RWPE2 (cell line): Measurements from ENCODE around the gene SPDYE16.
A peak's percentile ranks its signal among the peaks of the same experiment; 100 is the strongest.
"Not testable (repeated sequence)": the region's sequence is repeated elsewhere in the genome, so short reads cannot be mapped to it uniquely, and the experiment has no call there.

ENCODE experiments used
- ATAC-seq: fragments of 200-7000 bp; cut with Tn5 transposase; 3 replicates; pipeline ENCODE4 v1.9.1; 2021; ENCODE audit warnings: low read depth
- DNase-seq: peaks from one replicate; pipeline ENCODE4 v3.0.0-alpha.2; 2020; ENCODE audit warnings: low spot score
- H3K27ac ChIP-seq: fragments of 450-650 bp; 2 replicates; pipeline ENCODE4 v1.5.1; 2017; ENCODE audit warnings: mild to moderate bottlenecking; ENCODE audit not compliant: poor library complexity, severe bottlenecking
- H3K27me3 ChIP-seq: fragments of 250-450 bp; sonication (Bioruptor Pico); 2 replicates; pipeline ENCODE4 v1.5.1; 2021; ENCODE audit warnings: mild to moderate bottlenecking, moderate library complexity; ENCODE audit not compliant: insufficient read depth, poor library complexity, severe bottlenecking
- H3K36me3 ChIP-seq: fragments of 250-450 bp; sonication (Bioruptor Pico); 2 replicates; pipeline ENCODE4 v1.5.1; 2020; ENCODE audit warnings: low read depth, mild to moderate bottlenecking, moderate library complexity
- H3K4me1 ChIP-seq: fragments of 250-450 bp; sonication (Bioruptor Pico); 2 replicates; pipeline ENCODE4 v1.5.1; 2021; ENCODE audit warnings: mild to moderate bottlenecking, moderate library complexity; ENCODE audit not compliant: insufficient read depth, poor library complexity, severe bottlenecking
- H3K4me3 ChIP-seq: fragments of 250-450 bp; sonication (Bioruptor Pico); 2 replicates; pipeline ENCODE4 v1.5.1; 2021; ENCODE audit warnings: mild to moderate bottlenecking, moderate library complexity; ENCODE audit not compliant: severe bottlenecking
- H3K9me3 ChIP-seq: fragments of 250-450 bp; sonication (Bioruptor Pico); 2 replicates; pipeline ENCODE4 v1.5.1; 2021; ENCODE audit warnings: mild to moderate bottlenecking, moderate library complexity; ENCODE audit not compliant: severe bottlenecking

The SPDYE16 gene, protein sequence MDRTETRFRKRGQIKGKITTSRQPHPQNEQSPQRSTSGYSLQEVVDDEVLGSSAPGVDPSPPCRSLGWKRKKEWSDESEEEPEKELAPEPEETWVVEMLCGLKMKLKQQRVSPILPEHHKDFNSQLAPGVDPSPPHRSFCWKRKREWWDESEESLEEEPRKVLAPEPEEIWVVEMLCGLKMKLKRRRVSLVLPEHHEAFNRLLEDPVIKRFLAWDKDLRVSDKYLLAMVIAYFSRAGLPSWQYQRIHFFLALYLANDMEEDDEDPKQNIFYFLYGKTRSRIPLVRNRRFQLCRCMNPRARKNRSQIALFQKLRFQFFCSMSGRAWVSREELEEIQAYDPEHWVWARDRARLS

DNA sequence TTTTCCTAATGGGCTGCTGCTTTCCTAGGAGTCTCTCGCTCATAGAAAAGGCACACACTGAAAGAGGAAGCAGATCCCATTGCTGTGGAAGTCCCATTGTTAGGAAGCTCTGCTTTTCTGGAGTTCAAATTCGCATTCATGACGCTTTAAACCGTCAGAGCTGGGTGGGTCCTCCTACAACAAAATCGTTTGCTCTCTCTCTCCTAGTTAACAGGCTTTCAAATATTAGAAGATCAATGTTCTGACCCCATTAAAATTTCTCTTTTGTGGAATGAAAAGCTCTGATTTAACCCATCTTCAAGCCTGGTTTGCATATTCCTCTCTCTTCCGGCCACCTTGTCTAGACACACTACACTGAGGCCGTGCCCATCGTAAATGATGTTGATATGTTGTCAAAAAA is at the start of gene SPDYE16:
SPDYE16 (minus strand) TSS at position 101 of the 400 bp plus-strand sequence. CDS start 1,838 bp downstream, outside the sequence.
- not testable (repeated sequence) for DNase-seq, H3K4me3 ChIP-seq, ATAC-seq, H3K4me1 ChIP-seq, H3K9me3 ChIP-seq, H3K27me3 ChIP-seq, H3K36me3 ChIP-seq, H3K27ac ChIP-seq

DNA sequence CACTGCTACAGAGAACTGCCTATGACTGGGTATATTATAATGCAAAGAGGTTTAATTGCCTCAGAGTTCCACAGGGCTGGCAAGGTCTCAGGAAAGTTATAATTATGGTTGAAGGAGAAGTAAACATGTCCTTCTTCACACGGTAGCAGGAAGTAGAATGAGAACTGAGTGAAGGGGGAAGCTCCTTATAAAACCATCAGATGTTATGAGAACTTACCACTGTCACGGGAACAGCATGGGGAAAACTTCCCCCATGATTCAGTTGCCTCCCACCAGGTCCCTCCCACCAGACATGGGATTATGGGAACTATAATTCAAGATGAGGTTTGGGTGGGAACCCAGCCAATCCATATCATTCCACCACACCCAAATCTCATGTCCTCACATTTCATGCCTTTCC is 49.6 kb upstream of the SPDYE16 start:
- DNase-seq, H3K4me1 ChIP-seq, H3K36me3 ChIP-seq, H3K4me3 ChIP-seq, H3K27ac ChIP-seq, ATAC-seq, H3K27me3 ChIP-seq, H3K9me3 ChIP-seq: not testable (repeated sequence)

- ATAC-seq, DNase-seq, H3K36me3 ChIP-seq, H3K27ac ChIP-seq, H3K9me3 ChIP-seq, H3K4me3 ChIP-seq, H3K27me3 ChIP-seq: not testable (repeated sequence)
- H3K4me1 ChIP-seq: peaks cover 16% of the 10 kb centered on the region
Observed at GRCh38 chr7:76591602-76592304, 48.7 kb upstream of the SPDYE16 start.

DNA sequence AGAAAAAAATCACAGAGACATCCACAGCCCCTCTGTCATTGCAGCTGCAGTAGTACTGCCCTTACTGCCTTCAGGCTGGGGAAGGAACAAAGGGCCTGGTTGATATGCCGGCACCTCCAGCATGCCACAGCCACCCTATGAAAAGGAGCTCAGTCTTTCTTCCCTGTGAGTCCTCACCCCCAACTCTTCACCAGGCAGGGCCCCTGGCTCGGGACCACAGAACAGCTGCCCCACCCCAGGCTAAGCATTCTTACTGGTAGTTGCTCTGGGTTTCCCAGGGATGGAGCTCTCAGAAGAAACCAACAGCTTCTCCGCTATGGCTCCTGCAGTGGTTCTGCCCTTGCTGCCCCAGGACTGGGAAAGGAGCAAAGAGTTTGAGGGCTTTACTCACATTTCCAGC is 47.9 kb upstream of the SPDYE16 start:
- H3K27ac ChIP-seq, ATAC-seq, H3K36me3 ChIP-seq, H3K27me3 ChIP-seq, DNase-seq, H3K4me3 ChIP-seq, H3K9me3 ChIP-seq: not testable (repeated sequence)
- H3K4me1 ChIP-seq: peaks cover 20% of the 10 kb centered on the region

GRCh38 chr7:76588586-76588985 is 45.5 kb upstream of the SPDYE16 start:
- H3K27ac ChIP-seq: peak overlapping the region; percentile 57
- not testable (repeated sequence) for H3K4me3 ChIP-seq, H3K9me3 ChIP-seq, H3K36me3 ChIP-seq, DNase-seq, H3K27me3 ChIP-seq
- H3K4me1 ChIP-seq: peaks cover 28% of the 10 kb centered on the region
- peak; percentile 57 for ATAC-seq

GRCh38 chr7:76586585-76587315 is 43.7 kb upstream of the SPDYE16 start:
- Histone ChIP-seq H3K4me1 (peaks cover 35% of the 10 kb centered on the region), H3K27ac (peak overlapping the region; percentile 57)
- not testable (repeated sequence) for DNase-seq, H3K9me3 ChIP-seq, ATAC-seq, H3K36me3 ChIP-seq, H3K27me3 ChIP-seq, H3K4me3 ChIP-seq

DNA sequence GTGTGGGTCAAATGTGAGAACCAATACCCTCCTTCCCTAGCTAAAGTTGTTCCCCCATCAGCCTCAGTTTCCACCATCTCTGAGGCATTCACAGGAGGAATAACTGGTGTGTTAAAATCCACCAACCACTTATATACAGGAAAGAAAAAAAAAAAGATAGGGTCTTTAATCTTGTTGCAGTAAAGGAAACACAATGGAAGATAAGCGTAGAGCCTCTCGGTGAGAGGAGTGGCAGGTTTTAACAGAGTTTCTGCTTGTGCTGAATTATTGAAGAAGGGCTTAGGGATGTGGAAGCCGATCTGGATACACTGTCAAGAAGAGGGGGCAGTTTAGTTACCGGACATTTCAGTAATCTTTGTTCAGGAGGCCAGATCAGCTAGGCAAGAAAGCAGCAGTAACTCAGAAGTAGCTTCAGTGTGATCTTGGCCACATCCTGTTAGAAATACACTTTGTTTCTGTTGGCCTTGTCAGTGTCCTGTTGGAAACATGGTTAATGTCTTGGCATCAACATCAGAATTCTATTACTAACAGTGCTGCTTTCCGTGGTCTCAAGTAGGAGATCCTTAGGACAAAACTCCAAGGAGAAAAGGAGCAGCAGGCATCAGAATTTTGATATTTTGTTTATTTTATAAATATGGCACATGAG is 40.7 kb upstream of the SPDYE16 start:
- not testable (repeated sequence) for H3K36me3 ChIP-seq, ATAC-seq, H3K4me3 ChIP-seq, H3K9me3 ChIP-seq, DNase-seq, H3K27me3 ChIP-seq
- Histone ChIP-seq H3K4me1 (peaks cover 42% of the 10 kb centered on the region), H3K27ac (peak overlapping the region; percentile 83)

GRCh38 chr7:76582848-76583631 is 39.9 kb upstream of the SPDYE16 start:
- peak; percentile 84 for DNase-seq
- H3K4me1 ChIP-seq: peaks cover 39% of the 10 kb centered on the region
- not testable (repeated sequence) for H3K4me3 ChIP-seq, H3K27me3 ChIP-seq, H3K9me3 ChIP-seq, H3K36me3 ChIP-seq
- H3K27ac ChIP-seq: peak overlapping the region; percentile 83
- peak; percentile 99 for ATAC-seq

DNA sequence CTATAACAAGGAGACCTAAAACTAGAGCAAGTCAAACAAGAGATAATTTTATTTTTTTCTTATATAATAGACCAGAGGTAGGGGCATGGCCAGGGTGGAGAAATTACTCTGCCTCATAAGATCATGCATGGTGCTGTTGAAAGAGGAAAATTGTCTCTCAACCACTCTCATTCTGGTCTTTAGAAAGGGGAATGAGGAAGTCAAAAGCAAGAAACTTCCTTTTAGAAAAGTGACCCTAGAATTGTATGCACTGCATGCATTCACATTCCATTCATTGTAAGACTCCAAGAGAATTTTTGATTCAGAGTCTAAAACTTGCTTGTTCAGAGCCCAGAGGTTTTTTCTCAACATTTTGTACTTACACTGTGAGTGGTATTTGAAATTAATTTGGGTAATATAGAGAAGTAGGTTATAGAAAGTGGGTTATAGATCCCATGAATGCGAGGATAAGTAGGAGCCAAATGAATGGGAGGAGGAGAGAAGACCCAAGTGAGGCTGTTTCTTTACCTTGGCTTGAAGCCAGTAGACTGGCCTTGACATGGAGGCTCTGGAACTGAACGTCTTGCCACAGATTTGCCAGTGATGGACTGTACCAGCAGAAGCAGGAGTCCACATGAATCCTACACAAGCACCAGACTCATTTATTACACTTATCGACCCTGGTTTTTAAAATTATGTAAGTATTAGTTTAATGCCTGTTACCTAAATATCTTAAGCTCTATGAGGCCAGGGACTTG is 33.0 kb upstream of the SPDYE16 start:
- not testable (repeated sequence) for DNase-seq, ATAC-seq, H3K27ac ChIP-seq

DNA sequence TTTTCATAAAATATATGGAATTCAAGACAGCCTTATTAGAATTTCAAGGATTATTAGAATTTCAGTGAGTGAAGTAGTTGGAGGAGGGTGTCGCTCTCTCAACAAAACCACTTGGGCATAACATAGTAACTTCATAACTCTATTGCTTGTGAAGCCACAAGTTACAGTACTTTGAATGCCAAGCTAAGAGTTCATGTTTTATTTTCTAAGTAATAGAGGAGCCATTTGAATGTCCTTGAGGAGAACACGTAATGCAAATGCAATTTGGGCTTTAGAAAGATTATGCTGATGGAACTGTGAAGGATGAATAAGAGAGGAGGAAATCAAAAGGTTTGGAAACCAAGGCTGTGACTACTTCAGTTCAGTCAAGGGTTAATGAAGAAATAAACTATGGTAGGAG is 32.3 kb upstream of the SPDYE16 start:
- H3K4me3 ChIP-seq, H3K9me3 ChIP-seq, H3K27me3 ChIP-seq, ATAC-seq, H3K36me3 ChIP-seq, H3K27ac ChIP-seq, DNase-seq: not testable (repeated sequence)
- peaks cover 19% of the 10 kb centered on the region for H3K4me1 ChIP-seq

More for the DNA sequence above, 33.0 kb upstream of the SPDYE16 start:
- H3K9me3 ChIP-seq, H3K27me3 ChIP-seq, H3K4me3 ChIP-seq, H3K36me3 ChIP-seq: not testable (repeated sequence)
- peaks cover 15% of the 10 kb centered on the region for H3K4me1 ChIP-seq
